Raji (cell line): ENCODE measurements around the gene CUL2.

Experiments used
- POLR2A ChIP-seq: IDR thresholded peaks from 2 replicates; pipeline ENCODE4 v1.6.1; 2011; ENCODE audit warnings: low read depth, low read length, control low read depth; ENCODE audit not compliant: insufficient read depth

Gene CUL2

GRCh38 chr10:35090162-35090954 is at the start of gene CUL2:
TSS of gene CUL2 (minus strand) at chr10:35090341. CDS start at chr10:35071317, 19,024 bp downstream.
- peak; percentile 71 for TF ChIP-seq POLR2A

GRCh38 chr10:35136263-35136815 is 46.2 kb upstream of the CUL2 start:
- TF ChIP-seq POLR2A, result no peak

- no peak for TF ChIP-seq POLR2A
These were observed 45.7 kb upstream of the CUL2 start for GRCh38 chr10:35135861-35136260.

GRCh38 chr10:35133586-35133985 is 43.4 kb upstream of the CUL2 start:
- no peak for TF ChIP-seq POLR2A

GRCh38 chr10:35132727-35133126 is 42.6 kb upstream of the CUL2 start:
- no peak for TF ChIP-seq POLR2A

GRCh38 chr10:35130663-35131062 is 40.5 kb upstream of the CUL2 start:
- TF ChIP-seq POLR2A, result no peak

GRCh38 chr10:35129185-35129674 is 39.1 kb upstream of the CUL2 start:
- TF ChIP-seq POLR2A, result no peak

- TF ChIP-seq POLR2A, result no peak
These were observed 37.2 kb upstream of the CUL2 start for GRCh38 chr10:35127289-35127891.

GRCh38 chr10:35126530-35127288 is 36.6 kb upstream of the CUL2 start, which contains the start of gene CREM:
TSS of gene CREM (plus strand) at chr10:35126846. CDS start at chr10:35137836, 10,990 bp downstream.
- peak; percentile 89 for TF ChIP-seq POLR2A

GRCh38 chr10:35126062-35126529 is 36.0 kb upstream of the CUL2 start:
- TF ChIP-seq POLR2A, result no peak

- TF ChIP-seq POLR2A, result no peak
These were observed 34.4 kb upstream of the CUL2 start for GRCh38 chr10:35124540-35124939.

GRCh38 chr10:35119378-35119777 is 29.2 kb upstream of the CUL2 start:
- no peak for TF ChIP-seq POLR2A

- TF ChIP-seq POLR2A, result no peak
These were observed 22.4 kb upstream of the CUL2 start for GRCh38 chr10:35112571-35112970.

GRCh38 chr10:35103882-35104281 is 13.7 kb upstream of the CUL2 start:
- TF ChIP-seq POLR2A, result no peak

- no peak for TF ChIP-seq POLR2A
These were observed 7.4 kb upstream of the CUL2 start for GRCh38 chr10:35097510-35097909.
